Psoas muscle (tissue), 8 donors: ENCODE data around the gene CDC42BPB. TPM values are rescaled to one million over a fixed set of nuclear protein-coding genes. Genes with fewer than 3 reads are reported as not detected.

Experiments
- ATAC-seq, 4 donors: fragments of 200-7000 bp; cut with Tn5 transposase; one replicate each; pipeline ENCODE4 v1.9.1; 2020; ENCODE audit warnings: moderate library complexity in 3 of 4, mild to moderate bottlenecking in 2 of 4
- DNase-seq, 2 donors: peaks; one replicate each; pipeline ENCODE4 v3.0.0-alpha.2; 2020
- H3K27ac ChIP-seq: fragments of 200-600 bp; one replicate; pipeline ENCODE4 v1.8.0; 2022
- H3K27me3 ChIP-seq, 3 donors: fragments of 200-600 bp in 1 of 3; one replicate each; pipeline versions ENCODE4 v1.6.1 to v1.8.0; 2013 to 2022; ENCODE audit warnings: low read length in 2 of 3, mild to moderate bottlenecking in 2 of 3, moderate library complexity in 1 of 3; ENCODE audit not compliant: insufficient read depth in 3 of 3
- H3K36me3 ChIP-seq, 2 donors: fragments of 200-600 bp in 1 of 2; one replicate each; pipeline versions ENCODE4 v1.6.1 to v1.8.0; 2013 to 2022; ENCODE audit warnings: low read depth in 1 of 2, mild to moderate bottlenecking in 1 of 2, moderate library complexity in 1 of 2; ENCODE audit not compliant: insufficient read depth in 1 of 2
- H3K4me1 ChIP-seq: fragments of 200-600 bp; one replicate; pipeline ENCODE4 v1.8.0; 2022
- H3K4me3 ChIP-seq: fragments of 200-600 bp; one replicate; pipeline ENCODE4 v1.8.0; 2022; ENCODE audit warnings: mild to moderate bottlenecking
- H3K9me3 ChIP-seq: fragments of 200-600 bp; one replicate; pipeline ENCODE4 v1.8.0; 2022
- CTCF ChIP-seq: fragments of 200-600 bp; IDR thresholded peaks from one replicate; pipeline ENCODE4 v1.8.0; 2022; ENCODE audit warnings: antibody characterized with exemption
- WGBS, 3 donors: extraction: QIAGEN DNeasy Blood & Tissue Kit; methylation state at CpG; one replicate each; pipeline versions ENCODE4 v1.1.6 to v1.1.7; 2013; 5-methylcytosine and 5-hydroxymethylcytosine counted together
- intact Hi-C, 2 donors: fragments of 100-400 bp; cut with DNase I; formaldehyde crosslinking; loops; one replicate each; pipeline versions ENCODE4 v1.11.0 to v1.14.2; 2022
- polyA plus RNA-seq, 3 donors: library from polyadenylated mRNA; stranded (reverse); fragments of 200-250 nt; gene quantifications; one replicate each; pipeline ENCODE4 v1.2.3, GENCODE V29; 2013
- total RNA-seq, 4 donors: library from RNA; stranded (reverse); fragmentation: NEBNext Ultra II Directional in 2 of 4; extraction: Animal tissue kit (Norgen Biotek cat#: 25700) in 2 of 4; gene quantifications; one replicate each; pipeline versions ENCODE4 v1.2.1 to v1.2.4, GENCODE V29; 2021 to 2023
- donor health status: healthy with polysubstance abuse.
- donor health status: DM: no; HTN: no; CAD: no; lungs with moderate emphysema.
- donor health status: Bipolar disorder and iron deficiency.
- donor health status: healthy.
- donor health status: DM: yes; HTN: yes; CAD: no.
- donor health status: DM: no; HTN: no; CAD: no.
- donor health status: DM: no; HTN: no; CAD: no.
- donor health status: DM: yes; HTN: yes; CAD: no.

The CDC42BPB gene
- total and polyA plus RNA-seq, 7 donors: 20.2 to 57.4 (median 40.0) TPM

- H3K27ac ChIP-seq: peak overlapping the region; percentile 86
- no peaks in the 10 kb centered on the region for H3K27me3 ChIP-seq
- H3K9me3 ChIP-seq: no peaks in the 10 kb centered on the region
- peak; percentile 15 to 48 (median 40) for ATAC-seq
- no peak for TF ChIP-seq CTCF
- intact Hi-C loops: no loop called here
- H3K36me3 ChIP-seq: no peaks in the 10 kb centered on the region
- WGBS, 3 donors: 42 to 43% (median 42%) methylated on average over 39 of the region's 39 CpGs
- peaks cover 37% of the 10 kb centered on the region for H3K4me1 ChIP-seq
- peak overlapping the region; percentile 96 for H3K4me3 ChIP-seq
- DNase-seq: peak; percentile 38 to 64
Measured at GRCh38 chr14:103058164-103059055, 1.1 kb upstream of the CDC42BPB start.

- DNase-seq: peak in 1 of 2 donors; percentile 67
- Histone ChIP-seq H3K27me3 (no peaks in the 10 kb centered on the region), H3K36me3 (no peaks in the 10 kb centered on the region), H3K27ac (peak overlapping the region; percentile 91), H3K4me1 (peaks cover 37% of the 10 kb centered on the region), H3K9me3 (no peaks in the 10 kb centered on the region), H3K4me3 (peak overlapping the region; percentile 97)
- intact Hi-C loops: no loop called here
- 0 to 1% (median 0%) methylated on average over 37 to 53 of the region's 53 CpGs for WGBS, 3 donors
- peak; percentile 4 to 12 (median 8) for ATAC-seq
- no peak for TF ChIP-seq CTCF
Measured at GRCh38 chr14:103057028-103057371, 349 bp downstream of the CDC42BPB start.

GRCh38 chr14:103056322-103057027, 874 bp downstream of the CDC42BPB start:
- ATAC-seq (peak in 1 of 4 donors; percentile 21), DNase-seq (peak; percentile 82 to 85)
- Histone ChIP-seq H3K27me3 (no peaks in the 10 kb centered on the region), H3K36me3 (no peaks in the 10 kb centered on the region), H3K27ac (peak overlapping the region; percentile 91), H3K4me3 (peak overlapping the region; percentile 97), H3K4me1 (peaks cover 38% of the 10 kb centered on the region), H3K9me3 (no peaks in the 10 kb centered on the region)
- peak; percentile 23 for TF ChIP-seq CTCF
- intact Hi-C loops: no loop called here
- WGBS, 3 donors: 1 to 2% (median 2%) methylated on average over 27 to 50 of the region's 50 CpGs

GRCh38 chr14:103055695-103056094, 1.7 kb downstream of the CDC42BPB start:
- H3K36me3 ChIP-seq: no peaks in the 10 kb centered on the region
- peaks cover 43% of the 10 kb centered on the region for H3K4me1 ChIP-seq
- H3K27me3 ChIP-seq: no peaks in the 10 kb centered on the region
- H3K27ac ChIP-seq: peak overlapping the region; percentile 54
- no peak for TF ChIP-seq CTCF
- ATAC-seq (no peak), DNase-seq (no peak)
- H3K4me3 ChIP-seq: peak overlapping the region; percentile 97
- intact Hi-C loops: no loop called here
- H3K9me3 ChIP-seq: no peaks in the 10 kb centered on the region
- 48 to 52% (median 49%) methylated on average over 8 of the region's 8 CpGs for WGBS, 3 donors
